ENCODE data around the gene LGSN. TPM values are rescaled to one million over a fixed set of nuclear protein-coding genes. Genes with fewer than 3 reads are reported as not detected.

LGSN gene
- total and polyA plus RNA-seq, 4 donors = 0.06 to 0.40 (median 0.25) TPM

DNA sequence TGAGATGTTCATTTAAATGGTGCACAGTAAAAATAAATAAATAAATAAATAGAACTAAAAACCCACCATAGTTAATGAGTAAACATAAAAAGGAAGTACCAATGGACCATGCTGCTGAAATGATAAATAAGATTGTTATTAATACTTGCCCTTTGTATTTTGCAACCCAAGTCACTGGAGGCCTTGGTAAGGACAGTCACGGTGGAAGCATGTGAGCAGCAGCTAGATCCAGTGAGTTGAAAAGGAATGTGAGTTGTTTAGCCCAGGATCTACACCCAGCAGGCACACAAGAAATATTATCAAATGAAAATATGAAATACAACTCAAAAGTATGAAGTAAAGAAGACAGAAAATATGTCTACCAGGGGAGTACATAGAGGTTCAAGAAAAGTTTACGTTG, 6.7 kb downstream of the LGSN start:
- WGBS (ENCODE audit: insufficient coverage) = 86% methylated on average over 1 of the region's 2 CpGs
- Histone ChIP-seq H3K4me3 (ENCODE audit: low read depth, low read length) (no peak overlapping the region), H3K27me3 (ENCODE audit: control insufficient read depth, insufficient read depth, low read length) (no peaks in the 10 kb centered on the region), H3K36me3 (ENCODE audit: control insufficient read depth, insufficient read depth, low read length) (no peaks in the 10 kb centered on the region), H3K9me3 (ENCODE audit: control insufficient read depth, insufficient read depth, low read length) (no peaks in the 10 kb centered on the region), H3K27ac (ENCODE audit: low read depth, low read length) (no peak overlapping the region), H3K4me1 (ENCODE audit: control insufficient read depth, insufficient read depth, low read length) (no peaks in the 10 kb centered on the region)
- DNase-seq (ENCODE audit: low read depth in 4 of 6, low spot score in 6 of 6) = no peak

DNA sequence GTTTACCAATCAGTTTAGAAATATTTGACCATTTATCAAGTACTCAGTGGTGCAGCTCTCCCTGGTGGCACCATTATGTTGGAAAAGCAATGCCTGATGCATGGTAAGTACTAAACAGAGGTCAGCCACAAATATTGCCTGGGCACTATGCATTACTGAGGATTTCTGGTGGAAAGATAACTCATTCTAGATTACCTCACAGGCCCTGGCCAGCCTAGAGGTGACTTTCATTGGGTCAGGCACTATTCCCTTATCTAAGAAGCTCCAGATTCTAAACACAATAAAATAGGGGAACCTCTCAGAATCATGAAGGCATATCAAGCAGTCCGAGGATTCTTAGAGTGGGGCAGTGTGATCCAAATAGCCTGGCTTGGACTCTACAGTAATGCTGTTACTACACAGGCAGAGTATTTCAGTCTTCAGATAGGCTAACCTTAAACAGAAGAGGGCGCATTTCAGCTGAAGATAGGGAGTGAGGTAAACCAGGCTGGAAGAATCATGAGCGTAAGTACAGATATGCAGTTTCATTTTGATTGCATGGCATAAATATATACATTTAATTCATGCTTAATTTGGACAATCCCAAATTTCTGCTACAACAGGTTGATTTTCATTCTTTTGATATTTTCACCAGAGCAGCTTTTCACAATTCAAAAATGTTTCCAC, 12.1 kb downstream of the LGSN start:
- H3K9me3 ChIP-seq (ENCODE audit: control insufficient read depth, insufficient read depth, low read length) = no peaks in the 10 kb centered on the region
- H3K4me3 ChIP-seq (ENCODE audit: low read depth, low read length) = no peak overlapping the region
- no peaks in the 10 kb centered on the region for H3K36me3 ChIP-seq (ENCODE audit: control insufficient read depth, insufficient read depth, low read length)
- no peaks in the 10 kb centered on the region for H3K4me1 ChIP-seq (ENCODE audit: control insufficient read depth, insufficient read depth, low read length)
- peak in 2 of 6 donors; percentile 20 to 28 for DNase-seq (ENCODE audit: low read depth in 4 of 6, low spot score in 6 of 6)
- H3K27me3 ChIP-seq (ENCODE audit: control insufficient read depth, insufficient read depth, low read length) = no peaks in the 10 kb centered on the region
- 67% methylated on average over 1 of the region's 3 CpGs for WGBS (ENCODE audit: insufficient coverage)
- H3K27ac ChIP-seq (ENCODE audit: low read depth, low read length) = no peak overlapping the region

DNA sequence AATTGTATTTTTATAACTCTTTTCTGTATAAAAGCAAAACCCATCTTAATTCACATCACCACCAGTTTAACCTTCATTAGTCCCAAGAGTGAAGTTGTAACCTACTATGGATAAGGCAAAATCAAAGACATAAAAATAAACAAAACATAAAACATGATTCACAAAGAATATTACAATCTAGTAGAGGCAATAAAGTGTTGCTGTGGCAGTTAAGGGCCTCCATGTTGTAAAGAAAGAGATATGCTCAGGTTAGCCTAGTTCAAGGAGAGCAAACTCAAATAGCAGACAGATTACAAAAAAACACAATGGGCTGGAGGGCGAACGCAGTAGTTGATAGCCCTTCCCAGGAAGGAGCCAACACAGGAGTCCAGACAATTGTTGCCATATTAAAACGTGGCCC, 13.4 kb downstream of the LGSN start:
- no peaks in the 10 kb centered on the region for H3K4me1 ChIP-seq (ENCODE audit: control insufficient read depth, insufficient read depth, low read length)
- no peak overlapping the region for H3K27ac ChIP-seq (ENCODE audit: low read depth, low read length)
- DNase-seq (ENCODE audit: low read depth in 4 of 6, low spot score in 6 of 6) = no peak
- H3K36me3 ChIP-seq (ENCODE audit: control insufficient read depth, insufficient read depth, low read length) = no peaks in the 10 kb centered on the region
- H3K9me3 ChIP-seq (ENCODE audit: control insufficient read depth, insufficient read depth, low read length) = no peaks in the 10 kb centered on the region
- no CpG with 5 or more reads among the region's 3 CpGs for WGBS (ENCODE audit: insufficient coverage)
- no peak overlapping the region for H3K4me3 ChIP-seq (ENCODE audit: low read depth, low read length)
- no peaks in the 10 kb centered on the region for H3K27me3 ChIP-seq (ENCODE audit: control insufficient read depth, insufficient read depth, low read length)

DNA sequence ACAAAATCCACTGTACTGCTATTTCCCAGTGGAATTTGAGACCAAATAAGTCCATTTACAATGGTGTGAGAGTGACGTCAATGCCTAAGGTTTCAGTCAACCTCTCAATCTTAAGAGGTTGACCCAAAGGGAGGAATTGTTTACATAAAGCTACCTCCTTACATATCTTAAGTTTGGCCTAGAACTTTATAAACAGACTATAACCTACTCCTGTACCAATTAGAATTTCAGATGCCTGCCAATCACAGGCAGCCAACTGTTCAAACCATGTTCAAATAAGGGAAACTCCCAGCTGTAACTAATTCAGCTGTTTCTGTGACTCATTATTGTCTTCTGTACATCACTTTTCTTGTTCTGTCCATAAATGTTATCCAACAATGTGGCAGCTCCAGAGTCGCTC, 14.5 kb downstream of the LGSN start:
- Histone ChIP-seq H3K9me3 (ENCODE audit: control insufficient read depth, insufficient read depth, low read length) (no peaks in the 10 kb centered on the region), H3K36me3 (ENCODE audit: control insufficient read depth, insufficient read depth, low read length) (no peaks in the 10 kb centered on the region), H3K4me1 (ENCODE audit: control insufficient read depth, insufficient read depth, low read length) (no peaks in the 10 kb centered on the region), H3K4me3 (ENCODE audit: low read depth, low read length) (no peak overlapping the region), H3K27me3 (ENCODE audit: control insufficient read depth, insufficient read depth, low read length) (no peaks in the 10 kb centered on the region), H3K27ac (ENCODE audit: low read depth, low read length) (no peak overlapping the region)
- DNase-seq (ENCODE audit: low read depth in 4 of 6, low spot score in 6 of 6) = no peak
- 86% methylated on average over 1 of the region's 2 CpGs for WGBS (ENCODE audit: insufficient coverage)

DNA sequence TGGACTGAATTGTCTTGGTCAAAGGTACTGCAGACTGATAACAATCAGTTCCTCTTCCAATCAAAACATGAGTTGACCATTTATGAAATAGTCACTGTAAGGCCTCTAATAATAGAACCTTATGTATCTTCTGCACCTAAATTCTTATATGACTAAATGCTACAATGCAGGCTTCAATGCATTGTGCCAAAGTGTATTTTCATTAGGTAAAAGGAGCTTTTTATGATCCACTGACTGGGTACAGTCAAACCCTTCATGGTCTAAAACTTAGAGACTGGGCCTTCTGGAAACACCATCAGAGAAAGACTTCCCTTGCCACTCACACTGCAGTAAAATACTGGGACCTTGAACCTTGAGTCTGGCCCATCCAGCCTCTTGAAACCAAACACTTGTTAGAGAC, 16.3 kb downstream of the LGSN start:
- Histone ChIP-seq H3K9me3 (ENCODE audit: control insufficient read depth, insufficient read depth, low read length) (no peaks in the 10 kb centered on the region), H3K27ac (ENCODE audit: low read depth, low read length) (no peak overlapping the region), H3K36me3 (ENCODE audit: control insufficient read depth, insufficient read depth, low read length) (no peaks in the 10 kb centered on the region), H3K4me1 (ENCODE audit: control insufficient read depth, insufficient read depth, low read length) (no peaks in the 10 kb centered on the region), H3K4me3 (ENCODE audit: low read depth, low read length) (no peak overlapping the region), H3K27me3 (ENCODE audit: control insufficient read depth, insufficient read depth, low read length) (no peaks in the 10 kb centered on the region)
- no peak for DNase-seq (ENCODE audit: low read depth in 4 of 6, low spot score in 6 of 6)

DNA sequence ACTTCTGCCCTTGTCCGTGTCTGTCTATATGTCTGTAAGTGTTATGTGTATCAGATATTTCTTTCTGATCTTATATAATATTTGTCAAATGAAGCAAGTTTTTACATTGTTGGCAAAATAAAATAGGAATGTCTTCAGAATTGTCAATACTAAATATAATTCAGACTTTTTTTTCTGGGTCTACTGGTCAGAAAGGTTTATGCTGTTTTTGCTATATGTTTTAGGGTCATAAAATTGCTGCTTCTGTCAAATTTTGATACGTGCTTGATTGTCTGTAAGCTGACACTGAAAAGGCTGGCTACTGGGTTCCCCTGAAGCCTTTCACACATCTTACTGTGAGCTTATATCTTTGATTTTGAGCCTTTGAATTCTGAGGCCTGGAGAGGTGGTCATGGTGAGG, 20.1 kb downstream of the LGSN start:
- no peak for DNase-seq (ENCODE audit: low read depth in 4 of 6, low spot score in 6 of 6)
- H3K9me3 ChIP-seq (ENCODE audit: control insufficient read depth, insufficient read depth, low read length) = no peaks in the 10 kb centered on the region
- no peaks in the 10 kb centered on the region for H3K36me3 ChIP-seq (ENCODE audit: control insufficient read depth, insufficient read depth, low read length)
- H3K27ac ChIP-seq (ENCODE audit: low read depth, low read length) = no peak overlapping the region
- 89% methylated on average over 1 of the region's 2 CpGs for WGBS (ENCODE audit: insufficient coverage)
- no peaks in the 10 kb centered on the region for H3K27me3 ChIP-seq (ENCODE audit: control insufficient read depth, insufficient read depth, low read length)
- no peak overlapping the region for H3K4me3 ChIP-seq (ENCODE audit: low read depth, low read length)
- H3K4me1 ChIP-seq (ENCODE audit: control insufficient read depth, insufficient read depth, low read length) = no peaks in the 10 kb centered on the region

DNA sequence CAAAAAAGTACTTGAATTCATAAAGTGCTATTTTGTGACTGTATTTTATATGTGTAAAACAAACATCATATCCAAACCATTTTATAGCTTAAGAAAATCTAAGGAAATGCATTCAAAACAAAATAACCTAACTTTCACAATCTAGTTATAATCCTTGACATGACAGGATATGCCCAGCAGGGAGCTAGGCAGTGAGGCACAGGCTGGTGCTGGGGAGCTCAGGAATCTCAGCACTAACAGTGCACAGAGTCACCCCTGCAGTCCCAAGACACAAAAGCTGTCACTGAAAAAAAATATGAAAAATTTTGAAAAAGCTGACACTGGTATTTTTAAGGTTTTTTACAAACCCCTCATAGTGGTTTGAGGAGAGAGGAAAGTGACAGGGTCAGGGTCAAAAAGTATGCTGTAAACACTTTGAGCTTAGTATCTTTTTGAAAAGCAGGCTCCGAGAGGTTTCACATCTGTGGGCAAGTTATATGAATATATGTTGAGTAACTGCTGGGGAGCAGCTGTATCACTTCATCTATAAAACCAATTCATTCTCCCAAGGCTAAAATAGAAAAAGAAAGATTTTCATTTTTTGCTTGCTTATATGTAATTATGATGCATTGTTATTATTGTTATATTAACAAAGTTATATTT, 24.1 kb downstream of the LGSN start:
- WGBS (ENCODE audit: insufficient coverage) = no CpG with 5 or more reads among the region's 1 CpG
- DNase-seq (ENCODE audit: low read depth in 4 of 6, low spot score in 6 of 6) = no peak
- no peak overlapping the region for H3K4me3 ChIP-seq (ENCODE audit: low read depth, low read length)

DNA sequence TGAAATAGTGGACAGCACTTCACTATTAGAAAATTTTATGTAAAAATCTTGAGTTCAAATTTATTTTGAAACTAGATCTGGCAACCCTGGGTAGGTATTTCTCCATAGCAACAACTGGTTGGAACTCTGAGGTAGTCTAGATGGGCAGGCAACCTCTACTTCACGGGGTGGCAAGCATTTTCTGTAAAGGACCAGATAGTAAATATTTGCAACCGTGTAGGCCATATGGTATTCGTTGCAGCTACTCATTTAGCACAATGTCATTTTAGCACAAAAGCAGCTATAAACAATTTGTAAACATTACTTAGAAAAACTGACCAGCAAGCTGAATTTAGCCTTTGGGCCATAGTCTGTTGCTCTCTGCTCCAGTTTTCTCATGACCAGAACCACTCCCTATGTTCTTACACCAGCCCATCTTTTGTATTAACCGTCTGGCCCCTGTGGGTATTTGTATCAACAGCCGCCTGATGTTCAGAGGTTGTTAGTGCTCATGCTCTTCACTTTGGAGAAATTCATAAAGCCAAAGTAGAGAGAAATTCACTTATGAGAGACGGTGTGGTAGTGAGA, 29.2 kb downstream of the LGSN start:
- H3K4me3 ChIP-seq (ENCODE audit: low read depth, low read length) = no peak overlapping the region
- H3K36me3 ChIP-seq (ENCODE audit: control insufficient read depth, insufficient read depth, low read length) = no peaks in the 10 kb centered on the region
- H3K27ac ChIP-seq (ENCODE audit: low read depth, low read length) = no peak overlapping the region
- no peak for DNase-seq (ENCODE audit: low read depth in 4 of 6, low spot score in 6 of 6)
- no peaks in the 10 kb centered on the region for H3K4me1 ChIP-seq (ENCODE audit: control insufficient read depth, insufficient read depth, low read length)
- 80% methylated on average over 2 of the region's 6 CpGs for WGBS (ENCODE audit: insufficient coverage)
- H3K27me3 ChIP-seq (ENCODE audit: control insufficient read depth, insufficient read depth, low read length) = no peaks in the 10 kb centered on the region
- no peaks in the 10 kb centered on the region for H3K9me3 ChIP-seq (ENCODE audit: control insufficient read depth, insufficient read depth, low read length)

More for the DNA sequence above, 24.1 kb downstream of the LGSN start:
- Histone ChIP-seq H3K27me3 (ENCODE audit: control insufficient read depth, insufficient read depth, low read length) (no peaks in the 10 kb centered on the region), H3K27ac (ENCODE audit: low read depth, low read length) (no peak overlapping the region), H3K36me3 (ENCODE audit: control insufficient read depth, insufficient read depth, low read length) (no peaks in the 10 kb centered on the region), H3K4me1 (ENCODE audit: control insufficient read depth, insufficient read depth, low read length) (no peaks in the 10 kb centered on the region), H3K9me3 (ENCODE audit: control insufficient read depth, insufficient read depth, low read length) (no peaks in the 10 kb centered on the region)

DNA sequence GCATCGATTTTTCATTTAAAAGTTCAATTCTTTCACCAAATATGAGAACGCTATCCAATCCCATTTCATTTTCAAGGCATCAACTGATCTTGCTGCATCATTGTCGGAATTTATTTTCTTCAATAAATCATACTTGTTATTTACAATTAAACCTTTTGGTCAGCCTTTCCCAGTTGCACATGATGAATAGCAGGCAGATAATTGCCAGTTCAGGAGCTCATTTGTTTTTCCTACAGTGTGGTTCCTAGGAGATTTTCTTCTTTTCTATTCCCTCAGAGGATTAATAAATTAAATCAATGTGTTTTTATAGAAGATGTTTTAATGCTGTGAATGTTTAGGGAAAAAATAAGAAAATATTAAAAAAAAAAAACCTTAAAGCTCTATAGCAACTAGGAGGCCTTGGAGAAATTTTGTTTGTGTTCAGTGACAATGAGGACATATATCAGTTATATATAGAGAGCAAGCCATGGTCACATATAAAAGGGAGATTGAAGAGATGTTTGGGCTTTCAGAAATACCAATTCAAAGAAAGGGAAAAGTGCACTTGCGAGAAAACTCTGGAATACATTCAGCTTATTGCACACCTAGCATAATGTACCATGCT, 30.4 kb downstream of the LGSN start:
- 100% methylated on average over 3 of the region's 4 CpGs for WGBS (ENCODE audit: insufficient coverage)
- no peak for DNase-seq (ENCODE audit: low read depth in 4 of 6, low spot score in 6 of 6)
- H3K4me1 ChIP-seq (ENCODE audit: control insufficient read depth, insufficient read depth, low read length) = no peaks in the 10 kb centered on the region
- no peaks in the 10 kb centered on the region for H3K27me3 ChIP-seq (ENCODE audit: control insufficient read depth, insufficient read depth, low read length)
- H3K9me3 ChIP-seq (ENCODE audit: control insufficient read depth, insufficient read depth, low read length) = no peaks in the 10 kb centered on the region
- no peaks in the 10 kb centered on the region for H3K36me3 ChIP-seq (ENCODE audit: control insufficient read depth, insufficient read depth, low read length)
- H3K27ac ChIP-seq (ENCODE audit: low read depth, low read length) = no peak overlapping the region
- H3K4me3 ChIP-seq (ENCODE audit: low read depth, low read length) = no peak overlapping the region

Data from spinal cord (tissue), 10 donors.